ENCODE results near the gene ATF6B.

Gene ATF6B

DNA sequence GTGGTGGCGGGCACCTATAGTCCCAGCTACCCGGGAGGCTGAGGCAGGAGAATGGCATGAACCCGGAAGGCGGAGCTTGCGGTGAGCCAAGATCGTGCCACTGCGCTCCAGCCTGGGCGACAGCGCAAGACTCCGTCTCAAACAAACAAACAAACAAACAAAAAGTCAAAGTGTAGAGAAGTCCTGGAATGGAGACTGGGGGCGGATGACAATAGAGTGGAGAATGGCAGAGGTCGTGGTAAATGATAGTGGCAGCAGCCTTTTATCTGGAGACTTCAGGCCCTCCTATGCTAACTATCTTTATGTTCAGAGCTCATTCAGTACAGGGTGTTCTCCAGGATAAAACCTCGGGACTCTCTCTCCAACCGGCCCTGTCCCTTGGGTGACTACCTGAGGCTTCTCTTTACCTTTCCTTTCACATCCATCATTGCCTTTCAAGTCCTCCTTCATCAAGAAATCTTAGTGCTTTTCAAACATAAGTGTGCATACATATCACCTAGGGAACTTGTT is 3.4 kb upstream of the ATF6B start:
- DNase-seq (ENCODE audit: low read depth): no peak

DNA sequence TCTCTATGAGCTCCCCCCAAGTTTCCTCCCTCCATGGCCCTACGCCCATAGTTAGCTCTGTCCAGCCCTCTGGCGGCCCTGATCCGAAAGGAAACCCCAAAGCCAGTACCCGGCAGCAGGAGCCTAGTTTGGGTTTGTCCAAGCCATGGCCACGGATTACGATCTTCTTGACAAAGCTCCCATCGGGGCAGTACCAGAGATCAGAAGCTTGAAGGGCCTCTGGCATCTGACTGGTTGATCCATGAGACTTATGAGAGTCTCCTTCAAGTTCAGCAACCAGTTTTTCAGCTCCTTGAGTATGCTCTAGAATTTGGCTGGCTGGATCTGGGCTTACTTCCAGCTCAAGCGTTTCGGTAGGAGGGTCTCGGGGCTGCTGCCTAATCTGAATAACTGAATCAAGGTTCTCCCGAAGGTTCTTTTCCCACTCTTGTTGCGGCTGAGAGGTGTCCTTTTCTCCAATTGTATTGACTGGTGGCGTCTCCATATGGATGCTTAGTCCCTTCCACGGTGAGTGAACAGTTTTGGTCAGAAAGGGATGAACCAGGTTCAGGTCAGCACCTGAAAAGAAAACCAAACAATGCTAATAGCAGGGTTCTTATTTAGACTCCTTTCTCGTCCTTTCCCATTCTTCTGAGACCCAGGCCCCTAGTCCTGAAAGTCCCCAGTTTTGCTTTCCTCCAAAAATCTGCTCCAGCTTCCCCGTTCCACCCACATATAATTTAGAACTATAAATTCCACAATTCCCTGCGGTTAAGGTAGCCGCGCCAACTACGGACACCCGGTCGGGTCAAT is 1.4 kb upstream of the ATF6B start:
- no peak for DNase-seq (ENCODE audit: low read depth)

DNA sequence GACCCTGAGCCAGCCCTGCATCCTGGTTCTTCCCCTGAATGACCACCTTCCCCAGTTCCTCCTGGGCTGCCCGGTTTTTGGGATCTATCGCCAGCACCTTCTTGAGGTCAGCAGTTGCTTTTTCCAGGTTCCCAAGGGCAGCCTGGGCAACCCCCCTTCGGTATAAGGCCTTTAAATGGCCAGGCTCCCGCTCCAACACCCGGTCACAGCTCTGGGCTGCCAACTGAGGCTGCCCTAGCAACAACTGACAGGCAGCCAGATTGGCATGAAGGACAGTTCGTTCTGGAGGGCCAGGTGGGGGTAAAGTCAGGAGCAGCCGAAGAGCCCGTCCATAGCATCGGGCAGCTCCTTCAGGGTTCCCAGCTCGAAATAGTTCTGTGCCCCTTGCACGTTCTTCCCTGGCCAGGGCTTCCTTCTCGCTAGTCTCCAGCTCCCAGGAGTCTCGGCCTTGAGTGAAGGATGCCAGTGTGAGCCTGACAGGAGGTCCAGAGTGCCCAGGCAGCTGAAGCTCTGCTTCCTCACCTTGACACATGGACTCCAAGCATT is 778 bp upstream of the ATF6B start:
- DNase-seq (ENCODE audit: low read depth): no peak

DNA sequence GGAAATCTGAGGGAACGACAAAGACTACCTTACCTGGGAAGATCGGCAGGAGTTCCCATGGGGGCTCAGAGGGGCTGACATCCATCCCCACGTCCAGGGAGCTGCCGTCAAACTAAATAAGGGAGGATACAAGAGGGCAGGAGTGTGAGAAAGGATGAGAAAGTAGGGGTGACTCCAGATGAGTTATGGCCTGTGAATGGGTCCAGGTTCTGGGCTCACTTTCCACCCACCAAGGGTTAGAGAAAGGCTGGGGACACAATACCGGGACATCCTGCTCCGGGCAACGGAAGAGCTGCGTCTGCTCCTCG is 683 bp downstream of the ATF6B start:
- no peak for DNase-seq (ENCODE audit: low read depth)

GRCh38 chr6:32126880-32127279 is 1.2 kb downstream of the ATF6B start:
- DNase-seq (ENCODE audit: low read depth): no peak

DNA sequence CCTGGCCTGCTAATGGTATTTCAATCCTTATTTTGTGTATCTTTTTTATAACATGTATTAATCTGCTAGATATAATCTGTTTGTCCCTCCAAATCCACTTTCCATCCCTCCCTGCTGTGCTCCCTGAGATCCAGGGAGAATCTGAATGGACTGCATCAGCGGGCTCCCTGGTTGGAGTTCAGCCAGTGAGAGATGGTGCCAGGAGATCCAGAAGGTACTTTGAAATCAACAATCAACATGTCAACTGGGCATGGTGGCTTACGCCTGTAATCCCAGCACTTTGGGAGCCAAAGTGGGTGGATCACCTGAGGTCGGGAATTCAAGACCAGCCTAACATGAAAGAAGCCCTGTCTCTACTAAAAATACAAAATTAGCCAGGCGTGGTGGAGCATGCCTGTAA is 4.4 kb downstream of the ATF6B start:
- no peak for DNase-seq (ENCODE audit: low read depth)

- no peak for DNase-seq (ENCODE audit: low read depth)
Observed at GRCh38 chr6:32120573-32121059, 7.4 kb downstream of the ATF6B start.

DNA sequence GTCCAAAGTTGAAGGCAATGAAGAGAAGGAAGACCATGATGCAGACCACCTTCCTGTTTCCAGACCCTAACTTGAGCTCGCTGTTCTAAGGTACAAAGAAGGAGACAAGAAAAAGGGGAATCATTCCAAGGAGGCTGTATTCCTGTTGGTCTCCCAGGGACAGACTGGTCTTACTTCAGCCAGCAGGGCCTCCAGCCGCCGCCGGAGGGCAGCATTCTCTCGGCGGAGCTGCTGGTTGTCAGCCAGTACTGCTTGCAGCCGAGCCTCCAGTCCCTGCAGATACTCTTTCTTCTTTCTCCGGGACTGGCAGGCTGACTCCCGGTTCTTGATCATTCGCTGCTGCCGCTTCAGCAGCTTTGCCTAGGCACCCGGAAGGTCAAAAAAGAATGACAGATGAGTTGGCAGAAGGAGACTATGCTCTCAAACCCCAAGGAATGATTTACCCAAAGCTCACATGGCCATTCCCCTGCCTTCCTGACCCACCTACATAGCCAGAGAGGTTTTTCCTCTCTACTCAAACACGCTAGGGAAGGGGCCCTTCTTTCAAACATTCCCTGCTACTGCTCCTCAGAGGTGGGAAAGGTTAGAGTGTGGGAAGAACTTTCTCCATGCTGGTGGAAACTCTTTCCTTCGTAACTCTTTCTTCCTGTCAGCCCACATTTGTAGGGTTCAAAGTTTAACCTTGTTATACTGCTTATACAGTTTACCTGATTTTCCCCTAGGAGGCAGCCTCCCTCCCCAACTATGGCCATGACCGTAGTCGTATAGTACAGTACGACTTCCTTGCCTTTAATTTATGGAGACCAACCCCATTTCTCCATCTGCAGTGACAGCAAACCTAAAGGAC is 9.0 kb downstream of the ATF6B start:
- DNase-seq (ENCODE audit: low read depth): peak; percentile 17

DNA sequence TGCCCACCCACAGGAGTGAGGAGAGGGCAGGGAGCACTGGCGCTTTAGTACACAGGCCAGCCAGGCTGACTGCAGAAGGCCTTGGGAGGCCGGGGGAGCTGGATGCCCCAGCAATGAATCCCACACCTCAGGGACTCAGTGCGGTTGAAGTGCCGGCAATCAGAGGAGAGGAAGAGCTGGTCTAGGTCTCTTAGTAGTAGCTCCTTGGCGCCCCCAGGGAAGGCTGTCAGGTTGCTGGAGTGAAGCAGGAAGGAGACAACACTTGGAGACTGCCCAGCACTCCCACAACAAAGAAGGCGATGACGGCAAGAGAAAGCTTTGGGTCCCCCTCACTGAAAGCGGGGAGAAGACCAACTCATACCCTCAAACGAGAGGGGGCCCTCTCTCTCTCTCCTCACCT is 10.6 kb downstream of the ATF6B start:
- DNase-seq (ENCODE audit: low read depth): no peak

- no peak for DNase-seq (ENCODE audit: low read depth)
Observed at GRCh38 chr6:32116674-32117073, 11.4 kb downstream of the ATF6B start.

DNA sequence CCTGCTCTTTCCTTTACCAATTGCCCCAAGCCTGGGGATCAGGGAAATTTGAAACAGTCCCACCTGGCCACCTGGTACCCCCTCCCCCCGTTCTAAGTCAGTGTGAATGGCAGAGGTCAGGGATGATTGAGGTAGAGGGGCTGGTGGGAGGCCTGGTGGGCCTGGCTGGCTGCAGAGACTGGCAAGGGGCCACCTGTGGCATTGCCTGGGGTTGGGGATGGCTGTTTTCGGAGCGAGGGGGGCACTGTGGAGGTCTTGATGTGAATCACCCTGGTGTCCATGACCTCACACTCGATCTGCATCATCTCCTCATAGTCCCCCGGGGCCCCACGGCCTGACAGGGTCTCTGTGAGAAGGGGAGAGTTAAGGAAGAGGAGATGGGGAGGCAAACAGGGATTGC is 12.4 kb downstream of the ATF6B start:
- no peak for DNase-seq (ENCODE audit: low read depth)

GRCh38 chr6:32114796-32115195 is 13.2 kb downstream of the ATF6B start:
- DNase-seq (ENCODE audit: low read depth): no peak

DNA sequence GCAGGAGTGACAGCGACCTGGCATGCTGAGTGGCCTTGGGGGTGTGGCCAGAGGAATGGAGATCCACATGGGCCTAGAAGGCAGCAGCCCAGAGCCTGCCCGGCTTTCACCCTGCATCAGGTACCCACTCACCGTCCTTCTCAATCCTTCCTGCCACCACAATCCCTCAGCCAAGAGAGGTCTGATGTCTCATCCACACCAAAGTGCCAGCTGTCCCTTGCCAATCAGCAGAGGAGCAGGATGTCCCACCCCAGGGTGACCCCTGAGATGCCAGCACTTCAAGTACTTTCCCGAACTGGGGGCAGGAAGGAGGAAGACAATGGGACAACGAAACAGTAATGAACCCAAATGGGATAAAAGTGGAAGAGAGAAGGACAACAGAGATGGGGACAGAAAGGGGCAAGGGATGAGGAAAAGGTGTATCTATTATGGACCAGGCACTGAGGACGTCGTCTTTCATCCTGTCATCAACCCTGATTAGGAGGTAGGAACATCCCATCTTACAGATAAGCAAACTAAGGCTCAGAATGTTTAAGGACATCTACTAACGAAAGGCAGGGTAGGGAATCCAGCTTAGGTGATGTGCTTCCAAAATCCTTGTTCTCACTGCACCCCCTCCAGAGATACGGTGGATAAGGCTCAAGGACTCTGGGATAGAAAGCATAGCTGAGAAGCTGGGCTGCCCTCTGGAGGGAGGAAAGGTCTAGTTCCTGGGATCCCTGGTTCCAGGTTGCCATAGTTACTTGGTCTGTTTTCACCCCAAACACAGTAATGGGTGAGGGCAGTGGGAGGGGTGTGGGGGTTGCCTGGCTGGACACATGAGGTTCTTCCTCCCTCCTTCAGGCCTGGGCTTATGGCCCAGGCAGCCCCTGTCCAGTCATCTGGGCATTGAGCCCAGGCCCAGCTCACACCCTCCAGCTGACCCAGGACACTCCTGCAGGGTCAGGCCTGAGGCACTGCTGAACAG is 14.4 kb downstream of the ATF6B start:
- DNase-seq (ENCODE audit: low read depth): no peak

- DNase-seq (ENCODE audit: low read depth): no peak
Observed at GRCh38 chr6:32112431-32112980, 15.5 kb downstream of the ATF6B start.

- no peak for DNase-seq (ENCODE audit: low read depth)
Observed at GRCh38 chr6:32111424-32112066, 16.5 kb downstream of the ATF6B start.

- no peak for DNase-seq (ENCODE audit: low read depth)
Observed at GRCh38 chr6:32110632-32111031, 17.4 kb downstream of the ATF6B start.

GRCh38 chr6:32109765-32110160 is 18.3 kb downstream of the ATF6B start:
- no peak for DNase-seq (ENCODE audit: low read depth)

DNA sequence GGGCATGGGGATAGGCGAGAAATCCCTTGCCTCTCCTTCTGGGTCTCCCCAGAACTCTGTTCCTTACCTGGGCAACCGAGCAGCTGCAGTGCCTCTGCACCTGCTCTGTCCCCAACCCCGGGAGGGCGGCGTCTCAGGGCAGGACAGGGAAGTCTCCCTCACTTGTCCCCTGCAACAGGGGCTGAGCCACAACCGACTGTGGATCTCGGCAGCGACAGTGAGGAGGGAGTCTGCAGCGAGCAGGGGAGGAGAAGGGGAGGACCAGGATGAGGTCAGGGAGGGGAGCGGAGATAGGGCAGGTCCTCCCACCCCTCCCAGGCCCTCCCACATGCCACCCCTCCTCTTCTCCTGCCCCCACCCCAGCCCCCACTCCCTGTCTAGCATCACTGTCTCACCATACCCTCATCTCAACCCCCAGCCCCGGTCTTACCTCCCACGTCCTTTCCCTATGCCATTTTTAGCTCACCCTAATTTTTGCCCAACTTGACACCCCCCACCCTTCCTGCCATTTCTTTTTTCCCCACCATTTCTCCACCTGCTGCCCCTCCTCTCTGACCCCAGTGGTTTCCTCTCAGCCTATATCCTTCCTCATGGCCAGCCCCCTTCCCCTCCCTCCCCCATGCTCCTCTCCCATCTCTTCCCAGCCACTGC is 18.8 kb downstream of the ATF6B start, which contains the start of gene TNXB:
Gene TNXB (minus strand): TSS at position 225 of the 651 bp plus-strand sequence. CDS start 11,140 bp downstream, outside the sequence.
- DNase-seq (ENCODE audit: low read depth): no peak

DNA sequence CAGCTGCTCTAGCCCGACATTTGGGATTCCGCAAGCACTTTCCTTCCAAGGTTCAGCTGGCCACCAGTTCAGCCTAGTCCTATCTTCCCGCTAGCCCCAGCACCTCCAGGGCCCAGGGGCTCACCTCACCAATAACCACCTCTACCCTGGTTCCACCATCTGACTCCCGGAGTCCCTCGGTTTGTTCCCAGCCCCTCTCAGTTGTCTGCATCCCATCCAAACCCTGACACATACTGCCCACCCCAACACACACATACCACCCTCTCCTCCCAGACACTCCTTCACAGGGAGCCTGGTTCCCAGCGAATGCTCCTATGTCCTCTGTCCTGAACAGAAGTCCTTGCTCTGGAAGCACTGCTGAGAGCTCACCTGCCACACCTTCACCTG is 19.3 kb downstream of the ATF6B start:
- no peak for DNase-seq (ENCODE audit: low read depth)

DNA sequence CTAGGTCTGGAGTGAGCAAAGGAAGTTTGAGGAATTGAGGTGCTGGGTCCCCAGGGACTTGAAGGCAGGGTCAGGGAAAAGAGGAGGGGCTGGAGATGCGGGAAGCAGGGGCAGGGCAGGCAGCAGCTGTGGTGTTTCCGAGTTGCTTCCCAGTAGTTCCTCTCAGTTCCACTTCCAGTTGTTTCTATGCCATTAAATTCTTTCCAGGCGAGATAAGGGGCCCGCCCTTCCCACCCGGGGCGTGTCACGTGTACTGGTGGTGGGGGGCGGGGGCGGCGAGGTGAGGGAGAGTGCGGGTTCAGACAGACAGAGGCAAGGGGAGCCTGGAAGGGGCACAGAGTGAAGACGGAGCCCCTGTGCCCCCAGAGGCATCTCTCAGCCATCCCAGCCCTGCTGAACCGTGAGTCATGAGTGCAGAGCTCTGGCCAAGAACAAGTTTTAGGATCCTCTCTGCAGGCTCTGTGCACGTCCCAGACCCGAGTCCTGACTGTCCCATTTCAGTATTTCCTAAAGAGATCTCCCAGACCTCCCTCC is 19.9 kb downstream of the ATF6B start:
- no peak for DNase-seq (ENCODE audit: low read depth)

Measured in T-helper 22 cell (primary cell).